ENCODE measurements around the gene STAB1.
A peak's percentile ranks its signal among the peaks of the same experiment; 100 is the strongest.

STAB1 gene

DNA sequence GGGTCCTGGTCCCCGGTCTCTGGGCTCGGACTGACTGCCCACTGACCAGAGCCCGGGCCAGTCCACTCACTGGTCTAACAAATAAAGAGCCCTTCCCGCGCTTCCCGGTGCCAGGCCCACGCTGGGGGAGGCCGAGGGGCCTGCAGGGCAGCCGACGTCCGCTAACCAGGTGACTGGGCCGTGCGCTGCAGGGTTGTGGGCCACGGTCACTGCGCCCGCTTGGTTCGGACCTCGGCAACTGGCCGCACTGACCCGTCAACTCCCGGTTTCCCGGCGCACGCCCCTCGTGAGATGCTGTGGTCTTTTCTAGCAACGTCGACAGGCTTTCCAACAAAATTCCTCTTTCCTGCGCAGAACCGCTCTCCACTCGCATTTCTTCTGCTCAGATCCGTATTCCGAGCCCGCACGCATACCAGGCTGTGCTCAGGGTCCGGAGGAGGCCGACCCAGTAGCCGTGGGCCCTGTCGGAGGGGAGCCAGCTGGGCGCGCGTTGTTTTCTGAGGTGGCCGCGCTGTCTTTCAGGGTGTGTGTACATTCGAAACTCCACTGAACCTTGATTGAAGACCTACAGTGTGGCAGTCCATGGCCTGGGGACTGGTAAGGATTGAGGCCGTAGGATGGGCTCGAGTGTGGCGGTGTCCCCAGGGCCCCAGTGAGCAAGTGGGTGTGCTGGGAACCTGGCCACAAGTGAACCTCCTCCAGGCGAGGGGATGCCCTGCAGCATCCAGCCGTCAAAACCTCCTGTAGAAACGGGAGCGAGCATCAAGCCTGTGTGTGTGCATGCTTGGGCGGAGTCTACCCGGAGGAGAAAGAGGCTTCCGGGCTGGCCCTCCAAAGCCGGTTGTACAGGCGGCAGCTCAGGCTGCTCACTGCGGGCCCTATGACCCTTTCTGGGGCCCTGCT is 39.4 kb downstream of the STAB1 start:
- no peak for DNase-seq (ENCODE audit: low spot score)

DNA sequence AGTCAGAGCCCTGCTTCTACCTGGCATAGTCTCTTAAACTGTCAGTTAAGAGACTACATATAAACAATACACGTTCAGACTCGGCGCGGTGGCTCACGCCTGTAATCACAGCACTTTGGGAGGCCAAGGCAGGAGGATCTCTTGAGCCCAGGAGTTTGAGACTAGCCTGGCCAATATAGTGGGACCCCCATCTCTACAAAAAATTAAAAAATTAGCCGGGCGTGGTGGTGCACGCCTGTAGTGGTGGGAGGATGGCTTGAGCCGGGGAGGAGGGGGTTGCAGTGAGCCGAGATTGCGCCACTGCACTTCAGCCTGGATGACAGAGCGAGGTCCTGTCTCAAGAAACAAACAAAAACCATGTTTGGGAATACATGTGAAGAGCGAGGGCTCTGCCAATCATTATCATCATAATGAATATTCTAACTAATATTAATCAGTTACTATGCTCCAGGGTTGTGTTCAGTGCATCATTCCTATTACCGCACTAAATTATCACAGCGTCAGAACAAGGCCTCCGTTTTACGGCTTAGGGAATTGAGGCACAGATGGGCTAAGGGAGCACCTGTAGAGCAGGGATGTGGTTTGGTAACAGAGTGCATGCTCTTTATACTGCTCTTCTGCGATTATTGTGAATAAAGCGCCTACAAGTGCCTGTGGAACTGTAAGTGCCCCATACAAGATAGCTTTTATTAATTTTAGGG is 40.4 kb downstream of the STAB1 start:
- no peak for DNase-seq (ENCODE audit: low spot score)

DNA sequence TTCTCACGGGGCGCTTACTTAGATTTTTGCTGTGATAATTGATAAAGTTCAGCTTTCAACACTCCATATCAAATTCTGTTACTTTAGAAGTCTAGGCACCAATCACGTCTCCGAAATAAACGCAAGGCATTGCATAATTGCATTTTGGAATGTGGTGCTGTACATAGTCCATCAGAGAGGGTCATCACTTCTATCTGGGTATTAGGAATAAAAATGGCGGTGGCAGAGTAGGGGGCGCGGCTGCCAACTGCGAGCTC is 40.9 kb downstream of the STAB1 start:
- no peak for DNase-seq (ENCODE audit: low spot score)

DNA sequence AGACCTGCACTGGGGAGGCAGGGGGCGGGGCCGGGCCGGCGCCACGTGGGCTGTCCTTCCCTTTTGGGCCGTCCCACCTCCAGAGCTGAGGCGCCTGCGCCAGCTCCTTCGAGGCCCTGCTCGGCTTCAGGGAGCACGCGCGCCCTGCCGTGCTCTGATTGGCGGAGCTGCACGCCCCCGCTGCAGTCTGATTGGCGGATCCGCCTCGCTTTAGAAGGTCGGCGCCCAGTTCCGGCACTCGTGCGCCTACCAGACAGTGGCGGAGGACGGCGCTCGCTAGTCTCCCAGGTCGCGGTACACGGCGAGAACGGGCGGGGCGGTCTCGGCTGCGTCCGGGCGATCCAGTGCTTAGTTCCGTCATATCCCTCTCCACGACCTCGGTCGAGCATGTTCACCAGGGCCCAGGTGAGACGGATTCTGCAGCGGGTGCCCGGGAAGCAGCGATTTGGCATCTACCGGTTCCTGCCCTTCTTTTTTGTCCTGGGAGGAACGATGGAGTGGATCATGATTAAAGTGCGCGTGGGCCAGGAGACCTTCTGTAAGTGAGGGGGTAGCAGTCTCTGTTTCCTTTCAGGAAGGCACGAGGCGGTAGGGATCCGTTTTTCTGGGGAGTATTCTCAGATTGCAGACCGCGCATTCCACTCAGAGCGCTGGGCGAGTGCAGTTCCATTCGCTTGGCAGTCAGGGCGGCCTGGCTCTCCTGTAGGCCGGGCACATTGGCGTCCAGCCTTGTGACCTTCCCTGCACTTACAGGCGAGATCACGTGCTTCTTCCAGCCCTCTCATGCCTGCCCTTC is 41.4 kb downstream of the STAB1 start, which contains the start of gene UQCC5:
UQCC5 (plus strand) TSS at position 237 of the 796 bp plus-strand sequence; CDS start at position 388, 151 bp downstream.
- DNase-seq (ENCODE audit: low spot score) = peak; percentile 97

DNA sequence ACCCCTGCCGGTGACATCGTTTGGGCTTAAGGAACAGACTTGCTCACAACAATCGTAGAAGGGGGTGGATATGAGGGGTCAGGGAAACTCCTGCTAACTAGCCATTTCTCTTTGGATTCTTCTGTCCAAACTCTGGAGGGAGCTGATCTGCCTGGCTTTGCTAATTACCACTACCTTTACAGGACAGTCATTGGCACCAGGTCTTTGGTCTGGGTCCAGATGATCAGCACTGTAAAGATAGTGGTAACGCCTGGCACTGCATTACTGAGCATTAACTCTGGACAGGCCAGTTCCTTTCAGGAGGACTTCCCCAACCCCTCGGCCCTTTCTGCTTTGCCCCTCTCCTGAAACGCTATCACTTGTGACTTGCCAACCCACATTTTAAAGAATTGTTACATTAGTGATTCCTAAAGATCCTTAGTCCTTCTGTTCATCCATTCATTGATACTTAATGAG is 42.1 kb downstream of the STAB1 start:
- DNase-seq (ENCODE audit: low spot score) = peak; percentile 47

DNA sequence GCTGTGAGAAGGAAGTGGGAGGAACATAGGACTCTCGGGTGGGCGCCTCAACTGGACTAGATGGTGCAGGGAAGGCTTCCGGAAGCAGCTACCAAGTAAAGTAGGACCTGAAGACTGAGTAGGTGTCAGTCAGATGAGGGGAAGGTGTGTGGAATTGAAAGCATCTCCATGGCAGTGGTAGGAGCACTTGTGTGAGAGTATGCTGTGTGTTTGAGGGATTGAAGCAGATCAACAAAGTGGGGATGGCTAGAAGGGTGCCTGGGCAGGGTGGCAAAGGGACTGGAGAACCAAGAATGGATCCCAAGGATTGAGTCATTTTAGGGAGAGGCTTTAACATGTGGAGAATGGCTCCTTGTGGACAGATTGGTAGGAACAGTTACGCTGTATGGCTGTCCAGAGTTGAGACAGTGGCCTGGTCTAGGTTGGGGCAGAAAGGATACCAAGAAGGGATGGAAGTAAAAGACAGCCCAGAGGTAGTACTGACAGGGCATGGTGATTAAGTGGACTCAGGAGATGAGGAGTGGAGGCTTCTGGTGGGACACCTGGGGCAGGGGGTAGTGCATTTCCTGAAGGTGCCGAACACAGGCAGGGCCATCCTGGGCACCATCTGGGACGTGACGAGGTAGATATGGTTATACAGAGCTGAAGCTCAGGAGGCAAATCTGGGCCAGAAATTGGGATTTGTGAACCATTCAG is 42.7 kb downstream of the STAB1 start:
- no peak for DNase-seq (ENCODE audit: low spot score)

DNA sequence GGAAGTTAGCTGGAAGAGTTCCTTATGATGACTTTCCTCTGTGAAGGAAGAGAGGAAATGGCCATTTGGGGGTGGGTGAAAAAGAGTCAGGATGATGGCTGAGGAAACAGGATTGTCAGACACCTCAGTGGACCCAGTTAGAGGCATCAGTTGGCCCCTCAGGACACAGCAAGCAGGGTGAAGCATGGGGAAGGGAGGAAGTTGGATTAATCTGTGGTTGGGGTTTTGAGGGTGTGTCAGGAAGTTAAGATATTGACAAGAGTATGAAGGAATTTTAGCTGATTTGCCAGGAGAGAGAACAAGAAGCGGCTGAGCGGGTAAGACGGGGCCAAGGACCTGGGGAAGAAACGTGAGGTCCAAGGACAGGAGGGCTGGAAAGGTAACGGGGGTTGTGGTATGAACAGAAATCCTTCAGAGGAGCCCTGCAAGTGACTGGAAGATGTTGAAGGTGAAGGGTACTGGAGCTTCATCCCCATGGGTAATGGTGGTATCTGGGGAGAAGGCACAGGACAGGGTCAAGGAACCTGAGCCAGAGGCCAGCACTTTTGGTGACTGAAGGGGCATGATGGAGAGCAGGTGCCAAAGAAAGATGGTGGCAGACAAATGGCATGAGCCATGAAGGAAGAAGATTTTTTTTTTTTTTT is 44.0 kb downstream of the STAB1 start:
- DNase-seq (ENCODE audit: low spot score) = no peak

DNA sequence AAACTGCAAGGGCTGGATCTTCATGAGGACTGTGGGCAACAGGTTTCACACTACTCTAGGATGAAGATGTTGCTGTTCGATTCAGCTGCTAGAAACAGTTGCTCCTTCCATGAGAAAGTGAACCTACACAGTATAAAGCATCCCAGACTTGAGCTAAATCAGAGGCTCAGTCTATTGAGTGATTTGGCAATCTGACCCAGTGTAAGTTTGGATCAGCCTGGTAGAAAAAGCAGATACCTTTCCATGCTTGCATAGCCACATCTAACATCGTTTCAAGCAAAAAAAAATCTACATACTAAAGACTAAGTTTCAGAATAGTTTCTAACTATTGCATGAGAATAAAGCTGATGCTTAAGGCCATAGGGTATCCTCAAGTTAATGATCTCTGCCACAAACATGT is 45.9 kb downstream of the STAB1 start:
- no peak for DNase-seq (ENCODE audit: low spot score)

DNA sequence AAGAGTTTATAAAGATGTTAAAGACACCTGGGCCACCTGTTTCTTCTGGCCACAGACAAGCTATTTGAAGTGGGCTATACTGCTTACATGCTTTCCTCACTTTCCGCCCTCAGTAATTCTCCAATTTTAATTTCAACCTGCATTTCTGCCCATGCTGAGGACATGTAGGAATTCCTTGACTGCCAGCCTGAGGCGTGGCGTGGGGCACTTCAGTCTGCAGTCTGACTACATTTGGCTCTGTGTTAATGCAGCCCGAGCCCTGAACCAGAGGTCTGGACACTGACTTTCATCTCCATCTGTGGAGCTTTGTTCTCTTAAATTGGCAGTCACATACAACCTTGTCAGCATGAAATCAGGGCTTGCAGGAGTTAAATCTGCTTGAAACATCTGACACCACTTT is 49.8 kb downstream of the STAB1 start:
- DNase-seq (ENCODE audit: low spot score) = no peak

DNA sequence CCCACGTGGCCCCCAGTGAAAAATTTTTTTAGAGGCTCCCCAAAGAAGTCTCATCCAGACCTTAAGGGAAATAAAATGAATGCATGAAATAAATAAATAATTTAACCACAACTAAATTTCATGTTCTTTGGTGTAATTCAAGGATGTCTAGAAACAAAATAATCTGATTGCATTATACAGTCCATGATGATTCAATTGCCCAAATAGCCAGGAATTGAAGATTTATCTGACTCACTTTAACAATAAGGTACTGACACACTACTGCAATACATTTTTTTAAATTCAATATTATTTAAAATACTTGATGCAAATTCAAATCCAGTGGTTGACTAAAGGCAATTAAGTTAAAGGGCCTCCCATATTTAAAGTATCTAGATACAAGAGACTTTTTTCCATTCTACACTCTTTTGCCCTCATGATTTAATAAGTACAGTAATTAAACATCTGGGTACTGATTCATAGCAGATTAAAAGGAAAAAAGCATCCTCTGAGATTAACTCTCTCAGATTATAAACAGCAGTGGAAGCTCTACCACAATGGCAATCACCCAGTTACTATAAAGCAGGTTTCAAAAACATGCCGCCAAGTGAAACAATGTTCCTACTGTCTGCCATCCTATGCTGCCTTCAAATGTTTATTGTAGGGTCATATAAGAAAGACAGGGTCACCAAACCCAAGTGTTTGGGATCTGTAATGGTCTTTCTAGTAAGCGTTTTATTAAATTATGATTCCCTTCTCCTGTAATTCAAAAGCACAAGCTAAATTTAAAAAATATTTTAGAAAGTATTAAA is 51.2 kb downstream of the STAB1 start:
- no peak for DNase-seq (ENCODE audit: low spot score)

DNA sequence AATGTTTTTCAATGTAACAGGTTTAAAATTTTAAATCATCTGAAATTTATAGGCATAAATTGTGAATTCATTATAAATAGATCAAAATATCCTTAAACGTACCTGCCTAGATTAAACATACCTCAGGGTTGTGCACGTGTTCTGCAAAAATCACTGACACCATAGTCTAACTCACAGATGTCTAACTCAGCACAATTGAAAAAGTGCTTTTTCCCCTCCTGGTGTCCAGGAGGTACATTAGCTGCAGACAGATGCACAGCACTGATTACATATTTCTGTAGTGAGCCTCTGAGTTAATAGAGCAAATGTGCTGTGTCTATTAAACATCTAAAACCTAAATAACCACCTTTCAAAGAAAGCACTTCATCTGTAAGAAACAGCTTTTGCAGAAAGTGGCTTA is 52.0 kb downstream of the STAB1 start:
- no peak for DNase-seq (ENCODE audit: low spot score)

DNA sequence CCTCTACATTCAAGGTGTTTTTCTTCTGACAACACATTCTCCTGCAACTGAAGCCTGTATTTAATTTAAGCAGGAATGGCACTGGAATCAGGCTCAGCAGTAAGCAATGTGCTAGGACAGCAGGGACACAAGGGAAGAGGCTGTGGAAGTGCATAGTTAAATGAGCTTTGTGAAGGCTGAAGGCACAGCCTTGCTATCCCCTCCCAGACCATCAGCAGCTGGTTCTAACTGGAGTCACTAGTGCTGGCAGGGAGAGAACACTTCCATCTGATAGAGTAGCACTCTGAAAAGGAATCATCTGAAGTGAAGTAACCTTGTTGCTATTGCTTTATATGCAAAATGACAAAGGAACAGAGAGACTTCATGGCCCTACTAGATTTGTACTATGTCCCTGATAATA is 56.0 kb downstream of the STAB1 start:
- no peak for DNase-seq (ENCODE audit: low spot score)

DNA sequence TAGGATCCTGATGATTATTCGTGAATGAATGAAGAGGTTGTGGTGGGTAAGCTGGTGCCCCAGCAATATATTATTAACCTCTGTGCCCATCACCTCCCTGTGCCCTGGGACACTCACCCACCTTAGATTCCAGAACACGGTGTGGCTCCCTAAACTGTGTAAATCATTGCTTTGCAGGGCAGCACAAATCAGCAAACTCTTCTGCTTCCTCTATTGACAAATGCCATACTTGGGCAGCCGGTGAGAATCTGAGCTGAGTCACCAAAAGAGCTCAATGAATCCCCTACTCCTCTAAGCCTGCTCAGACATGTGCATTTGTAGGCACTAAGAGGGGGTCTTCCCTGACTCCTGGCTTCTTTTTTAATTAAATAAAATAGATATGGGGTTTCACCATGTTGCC is 57.0 kb downstream of the STAB1 start:
- DNase-seq (ENCODE audit: low spot score) = no peak

DNA sequence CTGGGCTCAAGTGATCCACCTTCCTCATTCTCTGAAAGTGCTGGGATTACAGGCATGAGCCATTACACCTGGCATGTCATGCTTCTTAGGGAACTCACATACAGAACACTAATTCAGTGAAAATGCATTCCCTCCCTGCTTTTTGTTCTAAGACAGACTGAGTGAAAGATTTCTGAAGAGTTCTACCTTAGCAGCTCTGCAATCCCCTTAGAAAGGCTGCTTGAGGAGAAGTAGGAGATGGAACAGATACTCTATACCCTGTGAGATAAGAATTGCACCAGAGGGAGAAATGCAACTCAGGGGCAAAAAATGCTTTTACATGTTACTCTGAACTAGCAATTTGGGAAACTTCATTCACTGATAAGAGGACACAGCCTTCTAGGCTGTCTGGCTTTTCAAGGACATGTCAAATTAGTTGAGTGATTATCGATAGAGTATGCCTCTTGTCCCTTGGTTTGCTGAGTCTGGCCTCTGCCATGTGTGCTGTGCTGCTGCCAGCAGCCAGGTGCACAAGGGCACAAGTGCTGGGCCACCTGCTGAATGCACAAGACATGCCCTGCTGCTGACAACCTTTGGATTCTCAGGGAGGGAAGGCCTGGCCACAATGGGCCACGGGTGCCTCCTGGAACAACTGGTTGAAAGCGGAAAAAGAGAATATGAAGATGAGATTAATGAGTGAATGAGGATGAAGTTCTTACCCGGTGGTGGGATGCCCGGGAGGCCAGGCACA is 59.1 kb downstream of the STAB1 start:
- DNase-seq (ENCODE audit: low spot score) = no peak

DNA sequence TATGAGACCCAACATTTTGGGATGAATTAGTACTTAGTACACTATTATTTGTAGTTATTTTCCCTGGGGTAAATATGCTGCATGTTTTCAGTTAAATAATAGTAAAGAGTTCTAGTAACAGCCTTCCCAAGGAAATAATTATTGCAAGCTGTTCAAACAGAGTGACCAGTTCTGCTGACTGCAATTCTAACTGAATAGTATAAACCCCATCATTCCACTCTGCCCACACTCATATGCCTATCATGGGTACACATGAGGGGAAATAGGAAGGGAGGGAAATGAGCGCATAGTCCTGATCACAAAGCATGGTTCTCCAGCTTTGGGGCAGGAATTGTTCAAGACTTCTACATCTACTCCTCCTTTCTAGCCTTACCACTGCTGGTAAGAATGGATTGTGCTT is 59.9 kb downstream of the STAB1 start:
- DNase-seq (ENCODE audit: low spot score) = no peak

DNA sequence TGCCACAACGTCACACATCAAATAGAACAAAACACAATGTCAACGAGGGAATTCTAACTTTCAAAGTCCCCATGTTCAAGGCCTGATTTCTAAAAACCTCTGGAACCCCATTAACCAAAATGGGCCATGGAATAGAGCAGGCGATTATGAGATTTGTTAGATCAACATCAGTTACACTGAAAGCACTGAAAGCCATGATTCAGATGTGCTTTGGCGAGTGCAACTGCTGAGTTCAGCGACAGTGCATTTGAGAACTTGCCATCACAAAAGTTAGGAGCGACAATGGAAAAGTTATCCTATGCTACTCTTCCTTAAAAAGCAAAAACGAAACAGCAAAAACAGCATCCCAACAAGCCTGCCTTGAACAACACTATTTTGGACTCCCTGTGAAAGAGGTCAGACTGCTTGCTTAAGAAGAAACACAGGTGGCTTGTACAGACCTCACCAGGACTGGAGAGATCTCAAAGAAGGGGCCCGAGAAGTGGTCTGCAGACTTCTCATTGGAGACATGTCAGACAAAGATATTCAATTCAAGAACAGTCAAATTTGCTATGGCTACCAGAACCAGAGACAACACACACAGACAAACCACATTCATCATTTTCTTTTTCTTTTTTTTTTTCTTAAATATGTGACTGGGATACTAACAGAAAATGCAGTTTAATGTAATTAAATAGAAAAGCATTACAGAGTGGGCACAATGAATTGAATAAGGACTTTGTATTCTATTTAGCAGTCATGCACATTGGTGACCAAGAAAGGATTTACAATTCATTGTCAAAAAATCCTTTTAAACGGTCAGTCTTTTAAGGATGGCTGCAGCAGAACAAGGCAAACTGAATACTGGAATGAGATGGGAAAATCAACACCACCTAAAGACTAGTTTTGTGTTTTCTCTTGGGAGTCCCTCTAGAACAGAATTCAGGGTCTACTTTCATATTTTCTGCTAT is 62.1 kb downstream of the STAB1 start:
- no peak for DNase-seq (ENCODE audit: low spot score)

DNA sequence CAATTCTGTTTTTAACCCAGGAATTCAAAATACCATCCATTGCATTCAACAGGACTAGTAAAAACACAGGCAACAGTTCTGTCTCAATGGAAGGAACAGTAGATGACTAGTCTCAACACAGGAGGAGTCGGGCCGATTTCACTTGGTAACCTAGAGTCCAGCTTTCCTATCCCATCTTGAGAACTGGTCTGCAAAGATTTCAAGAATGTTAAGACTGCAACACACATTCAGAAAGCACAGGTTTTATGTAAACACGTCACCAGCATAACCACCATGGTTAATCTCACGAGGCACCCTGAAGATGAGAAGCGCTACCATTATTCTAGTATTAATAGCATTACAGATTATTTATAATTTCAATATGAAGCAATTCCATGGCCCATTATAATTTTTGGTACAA is 63.3 kb downstream of the STAB1 start:
- DNase-seq (ENCODE audit: low spot score) = no peak

DNA sequence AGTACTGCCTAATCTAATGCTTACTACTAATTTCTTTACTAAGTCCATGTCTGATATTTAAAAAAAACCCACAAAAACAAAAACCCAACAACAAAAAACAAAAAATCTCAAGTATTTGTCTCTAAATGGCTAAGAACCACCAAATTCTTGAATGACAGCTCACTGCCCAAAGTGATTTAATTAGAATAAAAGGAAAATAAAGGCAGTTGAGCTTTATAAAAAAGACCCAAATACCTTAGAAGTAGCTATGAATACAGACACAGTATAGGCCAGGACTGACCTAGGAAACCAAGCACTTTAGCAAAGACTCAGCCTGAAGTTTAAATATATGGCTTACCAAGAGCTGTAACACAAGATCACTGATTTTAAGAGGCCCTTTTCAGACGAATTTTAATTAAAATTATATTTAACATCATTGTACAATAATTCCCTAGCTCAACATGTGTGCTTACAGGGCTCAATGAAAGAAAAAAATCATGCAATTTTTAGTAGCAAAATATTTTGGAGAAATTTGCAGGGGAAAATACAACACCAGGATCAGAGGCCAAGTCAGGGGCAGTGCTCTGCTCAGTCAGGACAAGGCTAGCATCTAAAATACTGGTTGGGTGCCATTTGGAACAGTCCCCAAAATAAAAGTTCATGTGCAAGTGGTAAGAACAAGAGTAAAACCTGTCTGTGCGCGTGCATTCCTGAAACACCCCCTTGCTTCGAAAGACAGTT is 66.0 kb downstream of the STAB1 start:
- no peak for DNase-seq (ENCODE audit: low spot score)
